Measurements from ENCODE around the gene COX8C. TPM values are rescaled to one million over a fixed set of nuclear protein-coding genes. Genes with fewer than 3 reads are reported as not detected.

Gene COX8C
- total and polyA plus RNA-seq, 9 of the 15 experiments (the other 6 are each of a cell fraction or from before 2014, with no cell fraction given) = not detected

DNA sequence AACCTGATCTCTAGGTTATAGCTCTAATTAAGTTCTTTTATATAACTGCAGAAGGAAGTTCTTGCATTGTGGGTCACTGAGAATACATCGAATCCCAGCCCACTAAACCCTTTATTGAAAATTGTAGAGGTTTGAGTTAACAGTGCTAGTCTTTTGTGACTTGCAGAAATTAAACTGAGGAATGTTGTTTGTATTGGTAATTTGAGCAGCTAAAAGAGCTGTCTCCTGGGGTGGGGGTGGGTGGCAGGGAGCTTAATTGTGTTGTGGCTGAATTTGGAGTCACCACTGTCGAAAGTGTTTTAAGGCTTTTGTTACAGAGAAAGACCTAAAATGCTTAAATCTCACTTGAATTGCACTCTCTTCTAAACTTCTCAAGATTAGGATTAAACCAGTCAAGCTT is 3.2 kb upstream of the COX8C start:
- CTCF ChIA-PET (ENCODE audit: low intra/inter-chr PET ratio) = no interaction called here

DNA sequence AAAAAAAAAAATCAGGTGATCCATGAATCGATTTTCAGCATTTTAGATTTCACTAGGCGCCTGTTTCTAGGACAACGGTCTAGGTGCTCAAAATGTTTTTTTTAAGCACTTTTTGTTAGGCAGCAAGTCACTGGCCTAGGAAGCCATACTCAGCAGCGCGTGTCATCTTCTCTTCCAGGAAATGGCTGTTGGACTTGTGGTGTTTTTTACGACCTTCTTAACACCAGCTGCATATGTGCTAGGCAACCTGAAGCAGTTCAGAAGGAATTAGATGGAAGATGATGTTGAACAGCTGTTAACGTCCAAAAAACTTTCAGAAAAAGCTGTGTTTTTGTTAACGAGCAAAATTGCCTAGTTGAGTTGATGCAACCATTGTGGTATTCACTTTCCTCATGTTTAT is 868 bp downstream of the COX8C start:
- CTCF ChIA-PET (ENCODE audit: low intra/inter-chr PET ratio) = no interaction called here
- TF ChIP-seq U2AF1 (optimal IDR thresholded peaks at IDR 0.05; ENCODE audit: low read depth, low read length) (no peak), SIN3A (IDR thresholded peaks at IDR 0.05; ENCODE audit: borderline replicate concordance in 2 of 2, control insufficient read depth in 1 of 2, low read depth in 2 of 2, low read length in 2 of 2) (no peak), BDP1 (IDR thresholded peaks at IDR 0.05; ENCODE audit: insufficient read depth, insufficient read length) (no peak), SMARCA5 (IDR thresholded peaks at IDR 0.05) (no peak), NR2F6 (CRISPR knock-in tag; IDR thresholded peaks at IDR 0.05) (no peak), HDAC3 (IDR thresholded peaks at IDR 0.05; ENCODE audit: borderline replicate concordance, partially characterized antibody) (no peak), SMAD2 (IDR thresholded peaks at IDR 0.05; ENCODE audit: low read depth, low read length) (no peak)
- TF ChIP-seq, protein P1, sequence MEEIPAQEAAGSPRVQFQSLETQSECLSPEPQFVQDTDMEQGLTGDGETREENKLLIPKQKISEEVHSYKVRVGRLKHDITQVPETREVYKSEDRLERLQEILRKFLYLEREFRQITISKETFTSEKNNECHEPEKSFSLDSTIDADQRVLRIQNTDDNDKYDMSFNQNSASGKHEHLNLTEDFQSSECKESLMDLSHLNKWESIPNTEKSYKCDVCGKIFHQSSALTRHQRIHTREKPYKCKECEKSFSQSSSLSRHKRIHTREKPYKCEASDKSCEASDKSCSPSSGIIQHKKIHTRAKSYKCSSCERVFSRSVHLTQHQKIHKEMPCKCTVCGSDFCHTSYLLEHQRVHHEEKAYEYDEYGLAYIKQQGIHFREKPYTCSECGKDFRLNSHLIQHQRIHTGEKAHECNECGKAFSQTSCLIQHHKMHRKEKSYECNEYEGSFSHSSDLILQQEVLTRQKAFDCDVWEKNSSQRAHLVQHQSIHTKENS (CRISPR knock-in tag; IDR thresholded peaks at IDR 0.05) = no peak
- TF ChIP-seq, protein P2, sequence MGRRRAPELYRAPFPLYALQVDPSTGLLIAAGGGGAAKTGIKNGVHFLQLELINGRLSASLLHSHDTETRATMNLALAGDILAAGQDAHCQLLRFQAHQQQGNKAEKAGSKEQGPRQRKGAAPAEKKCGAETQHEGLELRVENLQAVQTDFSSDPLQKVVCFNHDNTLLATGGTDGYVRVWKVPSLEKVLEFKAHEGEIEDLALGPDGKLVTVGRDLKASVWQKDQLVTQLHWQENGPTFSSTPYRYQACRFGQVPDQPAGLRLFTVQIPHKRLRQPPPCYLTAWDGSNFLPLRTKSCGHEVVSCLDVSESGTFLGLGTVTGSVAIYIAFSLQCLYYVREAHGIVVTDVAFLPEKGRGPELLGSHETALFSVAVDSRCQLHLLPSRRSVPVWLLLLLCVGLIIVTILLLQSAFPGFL (CRISPR knock-in tag; IDR thresholded peaks at IDR 0.05) = no peak

More for the DNA sequence above, 3.2 kb upstream of the COX8C start:
- no peaks in the 10 kb centered on the region for H3K9me1 ChIP-seq (ENCODE audit: control insufficient read depth, insufficient read depth, low read length)
- FAIRE-seq (no peak), ATAC-seq (no peak), DNase-seq (ENCODE audit: extremely low read depth in 1 of 4, low spot score in 3 of 4) (no peak)
- H3K36me3 ChIP-seq (ENCODE audit: control insufficient read depth, insufficient read depth, low read length) = no peaks in the 10 kb centered on the region
- 4% methylated on average over 2 of the region's 2 CpGs for WGBS (ENCODE audit: insufficient coverage, low coverage, missing lambda C conversion rate)
- no TSS peak for BruUV-seq (replicated peaks)
- intact Hi-C loops (cut with micrococcal nuclease) (no loop called here), in situ Hi-C loops (cut with MboI) (no loop called here)
- H3K27me3 ChIP-seq (ENCODE audit: control insufficient read depth in 2 of 2, insufficient read depth in 2 of 2, low read length in 2 of 2) = no peaks in the 10 kb centered on the region
- H2AFZ ChIP-seq (ENCODE audit: low read depth, low read length) = no peak overlapping the region
- no peak overlapping the region for H3K4me3 ChIP-seq
- POLR2A ChIA-PET = no interaction called here
- no peaks in the 10 kb centered on the region for H3K9me3 ChIP-seq (replicated peaks; ENCODE audit: control insufficient read depth, insufficient read depth, low read depth, low read length)
- peaks cover 0 to 8% of the 10 kb centered on the region in 2 experiments; a peak in 2 of 5 replicates for H3K4me1 ChIP-seq (replicated peaks in 1 of 2; ENCODE audit: control insufficient read depth in 2 of 2, insufficient read depth in 2 of 2, low read length in 2 of 2)
- H3K79me2 ChIP-seq (ENCODE audit: control insufficient read depth, insufficient read depth, low read length) = no peaks in the 10 kb centered on the region
- no peaks in the 10 kb centered on the region for H4K20me1 ChIP-seq (replicated peaks; ENCODE audit: control insufficient read depth, insufficient read depth, low read length)
- no peak overlapping the region for H3K4me2 ChIP-seq (ENCODE audit: insufficient read depth, low read length)
- no peak for TF ChIP-seq ZNF224 (CRISPR knock-in tag; IDR thresholded peaks at IDR 0.05)
- no peak for TF ChIP-seq KDM1A (IDR thresholded peaks at IDR 0.05)
- H3K9ac ChIP-seq (ENCODE audit: insufficient read depth in 1 of 2, low read depth in 2 of 2, low read length in 2 of 2) = no peak overlapping the region
- no peak overlapping the region for H3K27ac ChIP-seq (ENCODE audit: extremely low read depth, low read depth, low read length)

More for the DNA sequence above, 868 bp downstream of the COX8C start:
- H3K9me3 ChIP-seq (replicated peaks; ENCODE audit: control insufficient read depth, insufficient read depth, low read depth, low read length) = no peaks in the 10 kb centered on the region
- no peaks in the 10 kb centered on the region for H3K79me2 ChIP-seq (ENCODE audit: control insufficient read depth, insufficient read depth, low read length)
- no peak overlapping the region for H3K4me2 ChIP-seq (ENCODE audit: insufficient read depth, low read length)
- no peak overlapping the region for H3K9ac ChIP-seq (ENCODE audit: insufficient read depth in 1 of 2, low read depth in 2 of 2, low read length in 2 of 2)
- H2AFZ ChIP-seq (ENCODE audit: low read depth, low read length) = no peak overlapping the region
- 26% methylated on average over 8 of the region's 8 CpGs for WGBS (ENCODE audit: insufficient coverage, low coverage, missing lambda C conversion rate)
- no peaks in the 10 kb centered on the region for H3K36me3 ChIP-seq (ENCODE audit: control insufficient read depth, insufficient read depth, low read length)
- intact Hi-C loops (cut with micrococcal nuclease) (no loop called here), in situ Hi-C loops (cut with MboI) (no loop called here)
- no peaks in the 10 kb centered on the region for H3K27me3 ChIP-seq (ENCODE audit: control insufficient read depth in 2 of 2, insufficient read depth in 2 of 2, low read length in 2 of 2)
- BruUV-seq (replicated peaks) = no TSS peak
- no peaks in the 10 kb centered on the region for H3K9me1 ChIP-seq (ENCODE audit: control insufficient read depth, insufficient read depth, low read length)
- FAIRE-seq (no peak), ATAC-seq (no peak), DNase-seq (ENCODE audit: extremely low read depth in 1 of 4, low spot score in 3 of 4) (no peak)
- H3K4me1 ChIP-seq (replicated peaks in 1 of 2; ENCODE audit: control insufficient read depth in 2 of 2, insufficient read depth in 2 of 2, low read length in 2 of 2) = peaks cover 0 to 8% of the 10 kb centered on the region in 2 experiments; a peak in 2 of 5 replicates
- no peak overlapping the region for H3K27ac ChIP-seq (ENCODE audit: extremely low read depth, low read depth, low read length)
- H3K4me3 ChIP-seq = no peak overlapping the region
- POLR2A ChIA-PET = no interaction called here
- H4K20me1 ChIP-seq (replicated peaks; ENCODE audit: control insufficient read depth, insufficient read depth, low read length) = no peaks in the 10 kb centered on the region
